GM12892 (cell line): ENCODE data around the gene TTLL5.

Experiments used
- POLR2A ChIP-seq: IDR thresholded peaks from 2 replicates; pipeline ENCODE4 v1.6.1; 2011; ENCODE audit warnings: low read depth, low read length, control low read depth
- POLR2AphosphoS5 ChIP-seq: IDR thresholded peaks from 2 replicates; pipeline ENCODE4 v1.6.1; 2011; ENCODE audit warnings: low read depth, low read length, control low read depth
- TAF1 ChIP-seq: IDR thresholded peaks from 2 replicates; pipeline ENCODE4 v1.6.1; 2011; ENCODE audit warnings: low read depth, mild to moderate bottlenecking, control low read depth, low read length, borderline replicate concordance

DNA sequence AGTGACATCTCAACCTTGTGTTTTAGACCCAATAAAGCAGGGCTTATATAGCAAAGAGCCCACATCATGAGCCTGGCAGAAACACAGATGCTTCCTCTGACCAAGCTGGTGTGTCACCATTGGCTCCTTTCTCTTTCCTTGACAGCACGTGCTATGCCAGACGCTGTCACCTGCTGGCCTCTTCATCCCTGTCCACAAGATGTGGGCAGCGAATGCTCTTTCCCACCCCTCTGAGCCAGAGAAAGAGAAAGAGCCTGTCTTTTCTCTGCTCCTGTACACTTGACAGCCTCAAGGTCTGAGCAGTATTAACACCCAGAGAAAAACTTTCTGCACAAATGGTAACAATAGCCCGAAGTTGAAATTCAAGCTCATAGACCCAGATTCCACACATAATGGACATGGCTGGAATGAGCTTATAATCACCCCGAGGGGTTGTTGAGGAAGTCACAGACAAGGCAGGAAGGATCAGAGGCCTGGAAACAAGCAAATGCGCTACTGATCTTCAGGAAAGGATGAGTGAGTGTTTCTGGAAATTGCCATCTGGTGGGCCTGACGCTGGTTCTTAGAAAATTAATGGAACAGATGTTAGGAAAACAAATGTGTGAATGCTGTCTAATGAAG is 311.9 kb downstream of the TTLL5 start:
- TF ChIP-seq POLR2A (no peak), POLR2AphosphoS5 (no peak), TAF1 (no peak)
